ENCODE data around the gene SPINT2. TPM values are rescaled to one million over a fixed set of nuclear protein-coding genes. Genes with fewer than 3 reads are reported as not detected.

The SPINT2 gene
- total and polyA plus RNA-seq, 2 donors (not counting 1 experiment from before 2014, with no cell fraction given): 50.0 to 70.0 TPM

DNA sequence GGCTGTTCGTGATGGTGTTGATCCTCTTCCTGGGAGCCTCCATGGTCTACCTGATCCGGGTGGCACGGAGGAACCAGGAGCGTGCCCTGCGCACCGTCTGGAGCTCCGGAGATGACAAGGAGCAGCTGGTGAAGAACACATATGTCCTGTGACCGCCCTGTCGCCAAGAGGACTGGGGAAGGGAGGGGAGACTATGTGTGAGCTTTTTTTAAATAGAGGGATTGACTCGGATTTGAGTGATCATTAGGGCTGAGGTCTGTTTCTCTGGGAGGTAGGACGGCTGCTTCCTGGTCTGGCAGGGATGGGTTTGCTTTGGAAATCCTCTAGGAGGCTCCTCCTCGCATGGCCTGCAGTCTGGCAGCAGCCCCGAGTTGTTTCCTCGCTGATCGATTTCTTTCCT is 27.5 kb downstream of the SPINT2 start:
- Mint-ChIP-seq H3K27me3 (no peaks in the 10 kb centered on the region), H3K9me3 (ENCODE audit: insufficient read depth) (no peaks in the 10 kb centered on the region), H3K27ac (no peak overlapping the region), H3K4me3 (no peak overlapping the region), H3K4me1 (peaks cover under 1% of the 10 kb centered on the region)
- Histone ChIP-seq H3K79me2 (ENCODE audit: control insufficient read depth, insufficient read depth, low read length) (peaks cover 3% of the 10 kb centered on the region), H3K4me2 (replicated peaks; ENCODE audit: low read depth, low read length, poor library complexity, severe bottlenecking) (no peak overlapping the region), H3K36me3 (replicated peaks in 1 of 2; ENCODE audit: control extremely low read depth in 1 of 2, control insufficient read depth in 1 of 2, extremely low read depth in 1 of 2, insufficient read depth in 2 of 2, low read length in 1 of 2) (peaks cover 2 to 34% of the 10 kb centered on the region in 2 experiments), H3K9ac (ENCODE audit: low read length) (no peak overlapping the region), H3K27me3 (replicated peaks in 1 of 4; ENCODE audit: control extremely low read depth in 1 of 4, control insufficient read depth in 3 of 4, insufficient read depth in 4 of 4, low read length in 3 of 4) (no peaks in the 10 kb centered on the region), H3K27ac (ENCODE audit: low read length in 2 of 2) (no peak overlapping the region), H3K4me1 (ENCODE audit: control insufficient read depth in 2 of 2, insufficient read depth in 2 of 2, low read length in 2 of 2) (no peaks in the 10 kb centered on the region), H3K4me3 (ENCODE audit: control extremely low read depth in 1 of 5, extremely low read depth in 1 of 5, insufficient read depth in 1 of 5, low read depth in 2 of 5, low read length in 4 of 5) (no peak overlapping the region), H3K9me3 (ENCODE audit: control extremely low read depth in 1 of 3, control insufficient read depth in 2 of 3, insufficient read depth in 1 of 3, low read length in 2 of 3) (no peaks in the 10 kb centered on the region), H2AFZ (ENCODE audit: insufficient read depth, low read depth, low read length, poor library complexity, severe bottlenecking) (no peak overlapping the region), H4K20me1 (ENCODE audit: control insufficient read depth, insufficient read depth, low read length, poor library complexity, severe bottlenecking) (no peaks in the 10 kb centered on the region)
- no peak for ATAC-seq (ENCODE audit: low read depth)
- intact Hi-C loops (cut with micrococcal nuclease): no loop called here
- 98% methylated on average over 10 of the region's 15 CpGs for WGBS (ENCODE audit: insufficient coverage)
- ChIA-PET POLR2A (no interaction called here), CTCF (no interaction called here)
- DNase-seq: no peak
- no peak for TF ChIP-seq EZH2 (IDR thresholded peaks at IDR 0.05; ENCODE audit: borderline replicate concordance, insufficient read depth, low read depth, low read length, poor library complexity, severe bottlenecking)
- TF ChIP-seq, protein P1, sequence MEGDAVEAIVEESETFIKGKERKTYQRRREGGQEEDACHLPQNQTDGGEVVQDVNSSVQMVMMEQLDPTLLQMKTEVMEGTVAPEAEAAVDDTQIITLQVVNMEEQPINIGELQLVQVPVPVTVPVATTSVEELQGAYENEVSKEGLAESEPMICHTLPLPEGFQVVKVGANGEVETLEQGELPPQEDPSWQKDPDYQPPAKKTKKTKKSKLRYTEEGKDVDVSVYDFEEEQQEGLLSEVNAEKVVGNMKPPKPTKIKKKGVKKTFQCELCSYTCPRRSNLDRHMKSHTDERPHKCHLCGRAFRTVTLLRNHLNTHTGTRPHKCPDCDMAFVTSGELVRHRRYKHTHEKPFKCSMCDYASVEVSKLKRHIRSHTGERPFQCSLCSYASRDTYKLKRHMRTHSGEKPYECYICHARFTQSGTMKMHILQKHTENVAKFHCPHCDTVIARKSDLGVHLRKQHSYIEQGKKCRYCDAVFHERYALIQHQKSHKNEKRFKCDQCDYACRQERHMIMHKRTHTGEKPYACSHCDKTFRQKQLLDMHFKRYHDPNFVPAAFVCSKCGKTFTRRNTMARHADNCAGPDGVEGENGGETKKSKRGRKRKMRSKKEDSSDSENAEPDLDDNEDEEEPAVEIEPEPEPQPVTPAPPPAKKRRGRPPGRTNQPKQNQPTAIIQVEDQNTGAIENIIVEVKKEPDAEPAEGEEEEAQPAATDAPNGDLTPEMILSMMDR (IDR thresholded peaks at IDR 0.05): no peak

DNA sequence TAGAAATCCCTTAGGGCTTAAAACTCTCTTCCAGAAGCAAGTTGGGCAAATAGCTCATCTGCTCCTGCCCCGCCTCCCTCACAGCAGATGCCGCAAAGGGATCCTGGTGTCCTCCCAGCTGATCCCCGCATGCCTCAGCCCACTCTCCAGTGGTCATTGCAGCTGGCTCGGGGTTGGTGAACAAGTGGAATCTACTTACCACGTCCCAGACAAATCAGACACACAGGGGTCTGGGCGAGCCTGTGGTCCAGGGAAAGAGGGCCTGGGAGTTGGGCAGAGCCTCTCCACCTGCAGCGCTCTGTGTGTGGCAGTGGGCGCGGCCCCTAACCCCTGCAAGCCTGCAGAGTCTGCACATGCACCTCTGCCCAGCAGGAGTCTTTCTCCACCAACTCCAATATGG is 28.9 kb downstream of the SPINT2 start:
- no peak for DNase-seq
- H3K4me2 ChIP-seq (replicated peaks; ENCODE audit: low read depth, low read length, poor library complexity, severe bottlenecking): no peak overlapping the region
- Mint-ChIP-seq H3K4me3 (no peak overlapping the region), H3K9me3 (ENCODE audit: insufficient read depth) (no peaks in the 10 kb centered on the region), H3K27me3 (no peaks in the 10 kb centered on the region), H3K4me1 (no peaks in the 10 kb centered on the region), H3K27ac (no peak overlapping the region)
- no peak overlapping the region for H3K9ac ChIP-seq (ENCODE audit: low read length)
- intact Hi-C loops (cut with micrococcal nuclease): no loop called here
- H3K27ac ChIP-seq (ENCODE audit: low read length in 2 of 2): no peak overlapping the region
- H3K4me1 ChIP-seq (ENCODE audit: control insufficient read depth in 2 of 2, insufficient read depth in 2 of 2, low read length in 2 of 2): no peaks in the 10 kb centered on the region
- no peak for TF ChIP-seq EZH2 (IDR thresholded peaks at IDR 0.05; ENCODE audit: borderline replicate concordance, insufficient read depth, low read depth, low read length, poor library complexity, severe bottlenecking)
- TF ChIP-seq, protein P1 (IDR thresholded peaks at IDR 0.05): no peak
- ChIA-PET CTCF (no interaction called here), POLR2A (no interaction called here)
- WGBS (ENCODE audit: insufficient coverage): 96% methylated on average over 6 of the region's 9 CpGs
- no peak for ATAC-seq (ENCODE audit: low read depth)
- H3K36me3 ChIP-seq (replicated peaks in 1 of 2; ENCODE audit: control extremely low read depth in 1 of 2, control insufficient read depth in 1 of 2, extremely low read depth in 1 of 2, insufficient read depth in 2 of 2, low read length in 1 of 2): peaks cover 2 to 28% of the 10 kb centered on the region in 2 experiments
- H2AFZ ChIP-seq (ENCODE audit: insufficient read depth, low read depth, low read length, poor library complexity, severe bottlenecking): no peak overlapping the region
- no peaks in the 10 kb centered on the region for H3K27me3 ChIP-seq (replicated peaks in 1 of 4; ENCODE audit: control extremely low read depth in 1 of 4, control insufficient read depth in 3 of 4, insufficient read depth in 4 of 4, low read length in 3 of 4)
- H3K4me3 ChIP-seq (ENCODE audit: control extremely low read depth in 1 of 5, extremely low read depth in 1 of 5, insufficient read depth in 1 of 5, low read depth in 2 of 5, low read length in 4 of 5): no peak overlapping the region
- no peaks in the 10 kb centered on the region for H3K9me3 ChIP-seq (ENCODE audit: control extremely low read depth in 1 of 3, control insufficient read depth in 2 of 3, insufficient read depth in 1 of 3, low read length in 2 of 3)
- no peaks in the 10 kb centered on the region for H4K20me1 ChIP-seq (ENCODE audit: control insufficient read depth, insufficient read depth, low read length, poor library complexity, severe bottlenecking)
- peaks cover 3% of the 10 kb centered on the region for H3K79me2 ChIP-seq (ENCODE audit: control insufficient read depth, insufficient read depth, low read length)

Data from B cell (primary cell).